Fibroblast of skin of right quadriceps (primary cell): ENCODE measurements around the gene TOP3A.
"Not testable (repeated sequence)": the region's sequence is repeated elsewhere in the genome, so short reads cannot be mapped to it uniquely, and the experiment has no call there.

Source experiments
- DNase-seq: peaks from one replicate; pipeline ENCODE4 v3.0.0-alpha.2; 2013

TOP3A gene

GRCh38 chr17:18323007-18323406, 8.2 kb upstream of the TOP3A start:
- no peak for DNase-seq

- no peak for DNase-seq
Observed at GRCh38 chr17:18322522-18322921, 7.7 kb upstream of the TOP3A start.

GRCh38 chr17:18321309-18321708, 6.5 kb upstream of the TOP3A start:
- DNase-seq = no peak

GRCh38 chr17:18320301-18320700, 5.5 kb upstream of the TOP3A start:
- no peak for DNase-seq

- DNase-seq = peak; percentile 48
Observed at GRCh38 chr17:18319604-18320256, 4.9 kb upstream of the TOP3A start.

- DNase-seq = no peak
Observed at GRCh38 chr17:18318771-18319450, 4.1 kb upstream of the TOP3A start.

- no peak for DNase-seq
Observed at GRCh38 chr17:18318117-18318516, 3.3 kb upstream of the TOP3A start.

GRCh38 chr17:18315961-18316360, 1.2 kb upstream of the TOP3A start:
- no peak for DNase-seq

- no peak for DNase-seq
Observed at GRCh38 chr17:18315562-18315922, 748 bp upstream of the TOP3A start.

- no peak for DNase-seq
Observed at GRCh38 chr17:18314059-18314730, 599 bp downstream of the TOP3A start.

GRCh38 chr17:18309202-18309601, 5.6 kb downstream of the TOP3A start:
- DNase-seq = no peak

- not testable (repeated sequence) for DNase-seq
Observed at GRCh38 chr17:18303206-18303605, 11.6 kb downstream of the TOP3A start.

GRCh38 chr17:18300725-18301480, 13.9 kb downstream of the TOP3A start:
- no peak for DNase-seq

GRCh38 chr17:18298061-18298460, 16.7 kb downstream of the TOP3A start:
- not testable (repeated sequence) for DNase-seq

- DNase-seq = no peak
Observed at GRCh38 chr17:18291718-18292540, 22.9 kb downstream of the TOP3A start.

GRCh38 chr17:18285296-18285695, 29.5 kb downstream of the TOP3A start:
- DNase-seq = no peak

GRCh38 chr17:18281788-18282187, 33.0 kb downstream of the TOP3A start:
- no peak for DNase-seq

- DNase-seq = no peak
Observed at GRCh38 chr17:18280766-18281371, 33.9 kb downstream of the TOP3A start.

- DNase-seq = no peak
Observed at GRCh38 chr17:18280249-18280648, 34.5 kb downstream of the TOP3A start.

- DNase-seq = no peak
Observed at GRCh38 chr17:18278867-18279266, 35.9 kb downstream of the TOP3A start.

GRCh38 chr17:18277076-18277475, 37.7 kb downstream of the TOP3A start:
- no peak for DNase-seq
